ENCODE results near the gene CDC42EP1. TPM values are rescaled to one million over a fixed set of nuclear protein-coding genes. Genes with fewer than 3 reads are reported as not detected.

The CDC42EP1 gene
- total RNA-seq, 1 donor from 2014 or later, result 98.1 TPM

GRCh38 chr22:37517826-37518450 lies 42.3 kb upstream of the CDC42EP1 start:
- TF ChIP-seq, protein P1, sequence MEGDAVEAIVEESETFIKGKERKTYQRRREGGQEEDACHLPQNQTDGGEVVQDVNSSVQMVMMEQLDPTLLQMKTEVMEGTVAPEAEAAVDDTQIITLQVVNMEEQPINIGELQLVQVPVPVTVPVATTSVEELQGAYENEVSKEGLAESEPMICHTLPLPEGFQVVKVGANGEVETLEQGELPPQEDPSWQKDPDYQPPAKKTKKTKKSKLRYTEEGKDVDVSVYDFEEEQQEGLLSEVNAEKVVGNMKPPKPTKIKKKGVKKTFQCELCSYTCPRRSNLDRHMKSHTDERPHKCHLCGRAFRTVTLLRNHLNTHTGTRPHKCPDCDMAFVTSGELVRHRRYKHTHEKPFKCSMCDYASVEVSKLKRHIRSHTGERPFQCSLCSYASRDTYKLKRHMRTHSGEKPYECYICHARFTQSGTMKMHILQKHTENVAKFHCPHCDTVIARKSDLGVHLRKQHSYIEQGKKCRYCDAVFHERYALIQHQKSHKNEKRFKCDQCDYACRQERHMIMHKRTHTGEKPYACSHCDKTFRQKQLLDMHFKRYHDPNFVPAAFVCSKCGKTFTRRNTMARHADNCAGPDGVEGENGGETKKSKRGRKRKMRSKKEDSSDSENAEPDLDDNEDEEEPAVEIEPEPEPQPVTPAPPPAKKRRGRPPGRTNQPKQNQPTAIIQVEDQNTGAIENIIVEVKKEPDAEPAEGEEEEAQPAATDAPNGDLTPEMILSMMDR (IDR thresholded peaks at IDR 0.05; ENCODE audit: insufficient read depth, low read length, poor library complexity, severe bottlenecking), result no peak
- no peak for DNase-seq (ENCODE audit: low read depth)
- Histone ChIP-seq H3K36me3 (ENCODE audit: control insufficient read depth, insufficient read depth, low read length) (peaks cover 2% of the 10 kb centered on the region), H3K27me3 (ENCODE audit: control insufficient read depth, insufficient read depth, low read length) (no peaks in the 10 kb centered on the region), H3K4me3 (ENCODE audit: low read depth, low read length) (peak overlapping the region; percentile 88)

GRCh38 chr22:37518509-37519267 lies 41.6 kb upstream of the CDC42EP1 start:
- peaks cover 2% of the 10 kb centered on the region for H3K36me3 ChIP-seq (ENCODE audit: control insufficient read depth, insufficient read depth, low read length)
- TF ChIP-seq, protein P1 (IDR thresholded peaks at IDR 0.05; ENCODE audit: insufficient read depth, low read length, poor library complexity, severe bottlenecking), result no peak
- DNase-seq (ENCODE audit: low read depth), result no peak

GRCh38 chr22:37519268-37520195 lies 40.7 kb upstream of the CDC42EP1 start, which contains the start of gene CARD10:
CARD10 (minus strand) TSS chr22:37519415; CDS start chr22:37519200, 215 bp downstream.
- Histone ChIP-seq H3K27me3 (ENCODE audit: control insufficient read depth, insufficient read depth, low read length) (no peaks in the 10 kb centered on the region), H3K36me3 (ENCODE audit: control insufficient read depth, insufficient read depth, low read length) (no peaks in the 10 kb centered on the region), H3K4me3 (ENCODE audit: low read depth, low read length) (peak within 1 kb of the TSS; percentile 88)
- TF ChIP-seq, protein P1 (IDR thresholded peaks at IDR 0.05; ENCODE audit: insufficient read depth, low read length, poor library complexity, severe bottlenecking), result no peak
- DNase-seq (ENCODE audit: low read depth), result no peak

More at GRCh38 chr22:37518509-37519267, 41.6 kb upstream of the CDC42EP1 start:
- no peaks in the 10 kb centered on the region for H3K27me3 ChIP-seq (ENCODE audit: control insufficient read depth, insufficient read depth, low read length)
- peak overlapping the region; percentile 88 for H3K4me3 ChIP-seq (ENCODE audit: low read depth, low read length)

DNA sequence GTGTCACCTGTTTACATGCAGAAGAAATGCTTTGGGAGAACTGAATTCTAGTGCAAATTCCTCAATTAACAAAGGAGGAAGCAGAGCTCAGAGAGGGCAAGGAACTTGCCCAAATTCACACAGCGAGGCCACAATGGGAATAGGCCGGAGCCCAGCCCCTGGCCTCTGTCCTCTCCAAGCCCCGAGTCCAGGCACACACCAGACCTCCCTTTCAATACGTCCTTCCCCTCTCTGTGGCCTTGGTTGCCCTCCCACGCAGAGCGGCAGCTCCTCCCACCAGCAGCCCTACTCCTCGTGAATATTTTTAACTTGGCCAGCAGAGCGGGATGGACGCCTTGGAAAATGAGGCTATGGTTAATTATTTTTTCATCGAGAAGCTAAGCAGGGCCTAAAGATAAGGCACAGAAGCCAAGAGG lies 39.5 kb upstream of the CDC42EP1 start:
- TF ChIP-seq, protein P1 (IDR thresholded peaks at IDR 0.05; ENCODE audit: insufficient read depth, low read length, poor library complexity, severe bottlenecking), result no peak
- Histone ChIP-seq H3K4me3 (ENCODE audit: low read depth, low read length) (no peak overlapping the region), H3K36me3 (ENCODE audit: control insufficient read depth, insufficient read depth, low read length) (no peaks in the 10 kb centered on the region), H3K27me3 (ENCODE audit: control insufficient read depth, insufficient read depth, low read length) (no peaks in the 10 kb centered on the region)
- DNase-seq (ENCODE audit: low read depth), result no peak

- no peak for DNase-seq (ENCODE audit: low read depth)
- TF ChIP-seq, protein P1 (IDR thresholded peaks at IDR 0.05; ENCODE audit: insufficient read depth, low read length, poor library complexity, severe bottlenecking), result no peak
- no peak overlapping the region for H3K4me3 ChIP-seq (ENCODE audit: low read depth, low read length)
Observed at GRCh38 chr22:37521236-37521739, 39.0 kb upstream of the CDC42EP1 start.

More at GRCh38 chr22:37521236-37521739, 39.0 kb upstream of the CDC42EP1 start:
- Histone ChIP-seq H3K27me3 (ENCODE audit: control insufficient read depth, insufficient read depth, low read length) (no peaks in the 10 kb centered on the region), H3K36me3 (ENCODE audit: control insufficient read depth, insufficient read depth, low read length) (no peaks in the 10 kb centered on the region)
